ENCODE results near the gene SLC25A11. TPM values are rescaled to one million over a fixed set of nuclear protein-coding genes. Genes with fewer than 3 reads are reported as not detected.

Gene SLC25A11
- polyA plus RNA-seq, 1 experiment = 44.7 TPM

- no peak for DNase-seq (ENCODE audit: low read depth, low spot score)
- no peak overlapping the region for H3K27ac ChIP-seq (ENCODE audit: low read depth, low read length)
- POLR2A ChIA-PET = no interaction called here
- CTCF ChIA-PET = no interaction called here
- TF ChIP-seq, protein P1, sequence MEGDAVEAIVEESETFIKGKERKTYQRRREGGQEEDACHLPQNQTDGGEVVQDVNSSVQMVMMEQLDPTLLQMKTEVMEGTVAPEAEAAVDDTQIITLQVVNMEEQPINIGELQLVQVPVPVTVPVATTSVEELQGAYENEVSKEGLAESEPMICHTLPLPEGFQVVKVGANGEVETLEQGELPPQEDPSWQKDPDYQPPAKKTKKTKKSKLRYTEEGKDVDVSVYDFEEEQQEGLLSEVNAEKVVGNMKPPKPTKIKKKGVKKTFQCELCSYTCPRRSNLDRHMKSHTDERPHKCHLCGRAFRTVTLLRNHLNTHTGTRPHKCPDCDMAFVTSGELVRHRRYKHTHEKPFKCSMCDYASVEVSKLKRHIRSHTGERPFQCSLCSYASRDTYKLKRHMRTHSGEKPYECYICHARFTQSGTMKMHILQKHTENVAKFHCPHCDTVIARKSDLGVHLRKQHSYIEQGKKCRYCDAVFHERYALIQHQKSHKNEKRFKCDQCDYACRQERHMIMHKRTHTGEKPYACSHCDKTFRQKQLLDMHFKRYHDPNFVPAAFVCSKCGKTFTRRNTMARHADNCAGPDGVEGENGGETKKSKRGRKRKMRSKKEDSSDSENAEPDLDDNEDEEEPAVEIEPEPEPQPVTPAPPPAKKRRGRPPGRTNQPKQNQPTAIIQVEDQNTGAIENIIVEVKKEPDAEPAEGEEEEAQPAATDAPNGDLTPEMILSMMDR (IDR thresholded peaks at IDR 0.05; ENCODE audit: low read depth, low read length) = no peak
- no peaks in the 10 kb centered on the region for H3K27me3 ChIP-seq (ENCODE audit: control insufficient read depth, insufficient read depth, low read length)
- H3K4me3 ChIP-seq (ENCODE audit: low read depth, low read length) = no peak overlapping the region
- H3K9me3 ChIP-seq (ENCODE audit: control insufficient read depth, insufficient read depth, low read length) = no peaks in the 10 kb centered on the region
Observed at GRCh38 chr17:4982305-4982704, 42.5 kb upstream of the SLC25A11 start.

DNA sequence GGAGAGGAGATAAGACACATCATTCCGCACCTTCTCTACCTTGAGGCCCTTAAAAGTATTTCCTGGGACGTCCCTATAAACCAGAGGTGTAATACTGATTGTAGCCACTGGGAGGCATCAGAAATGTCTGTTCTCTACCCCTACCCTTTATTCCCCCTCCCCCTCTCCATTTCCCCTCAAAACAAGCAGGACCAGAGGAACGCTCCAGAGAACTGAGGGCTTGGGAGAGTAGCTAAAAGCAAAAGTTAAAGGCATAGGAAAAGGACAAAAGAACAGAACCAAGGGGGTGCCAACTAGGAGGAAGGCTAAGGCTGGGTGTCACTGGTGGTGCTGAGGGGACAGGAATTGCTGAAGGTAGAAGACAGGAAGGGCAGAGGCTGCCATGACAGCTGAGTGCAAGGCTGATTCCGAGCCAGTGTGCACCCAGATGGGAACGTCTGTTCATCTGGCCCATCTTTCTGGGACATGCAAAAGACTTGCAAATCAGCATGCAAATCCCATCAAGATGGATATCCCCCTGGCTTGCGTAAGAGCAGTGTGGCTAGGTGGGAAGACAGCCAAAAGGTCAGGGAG is 40.9 kb upstream of the SLC25A11 start:
- ChIA-PET CTCF (interaction anchor here (0.6 to 3.5 kb wide), 13 partner anchors 9 to 81 kb away, joined by 3 to 46 read pairs (median 4); partner anchors contain the start of gene SLC52A1), POLR2A (no interaction called here)
- H3K9me3 ChIP-seq (ENCODE audit: control insufficient read depth, insufficient read depth, low read length) = no peaks in the 10 kb centered on the region
- H3K27ac ChIP-seq (ENCODE audit: low read depth, low read length) = no peak overlapping the region
- no peak overlapping the region for H3K4me3 ChIP-seq (ENCODE audit: low read depth, low read length)
- no peak for DNase-seq (ENCODE audit: low read depth, low spot score)
- TF ChIP-seq, protein P1 (IDR thresholded peaks at IDR 0.05; ENCODE audit: low read depth, low read length) = peak; percentile 71
- H3K27me3 ChIP-seq (ENCODE audit: control insufficient read depth, insufficient read depth, low read length) = no peaks in the 10 kb centered on the region

- H3K27ac ChIP-seq (ENCODE audit: low read depth, low read length) = no peak overlapping the region
- CTCF ChIA-PET = interaction anchor here (0.9 to 3.5 kb wide), 4 partner anchors 8 to 83 kb away, joined by 3 to 46 read pairs (median 4); no protein-coding TSS in a partner anchor
- H3K27me3 ChIP-seq (ENCODE audit: control insufficient read depth, insufficient read depth, low read length) = no peaks in the 10 kb centered on the region
- H3K4me3 ChIP-seq (ENCODE audit: low read depth, low read length) = no peak overlapping the region
- H3K9me3 ChIP-seq (ENCODE audit: control insufficient read depth, insufficient read depth, low read length) = no peaks in the 10 kb centered on the region
- POLR2A ChIA-PET = interaction anchor here (1.0 kb wide), 1 partner anchor 11 kb away, joined by 3 read pairs; the partner anchor contains the start of gene SPAG7
- no peak for DNase-seq (ENCODE audit: low read depth, low spot score)
- TF ChIP-seq, protein P1 (IDR thresholded peaks at IDR 0.05; ENCODE audit: low read depth, low read length) = no peak
Observed at GRCh38 chr17:4978726-4979125, 38.9 kb upstream of the SLC25A11 start.

DNA sequence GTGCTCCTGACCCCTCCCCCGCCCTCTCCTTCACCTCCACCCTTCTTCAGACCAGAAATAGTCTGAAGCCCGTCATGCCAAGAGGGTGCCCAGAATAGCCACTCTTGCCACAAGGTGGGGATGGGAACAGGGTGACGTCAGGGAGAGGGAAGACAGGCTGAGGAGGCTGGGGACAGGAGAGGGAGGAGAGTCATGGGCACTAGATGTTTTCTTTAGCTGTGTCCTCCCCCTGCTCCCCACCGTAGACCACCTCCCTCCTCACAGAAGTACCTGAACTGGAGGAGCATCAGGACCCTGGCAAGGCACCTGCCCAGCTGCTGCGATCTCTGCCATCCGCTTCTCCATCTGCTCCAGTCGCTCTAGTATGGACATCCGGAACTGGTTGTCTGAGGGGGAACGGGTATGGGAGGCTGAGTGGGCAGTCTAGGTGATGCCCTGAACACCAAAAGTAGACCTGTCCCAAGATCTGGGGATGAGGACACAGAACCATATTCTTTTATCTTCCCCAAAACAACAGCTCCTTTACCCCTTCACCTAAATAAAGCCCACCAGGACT is 34.3 kb upstream of the SLC25A11 start:
- TF ChIP-seq, protein P1 (IDR thresholded peaks at IDR 0.05; ENCODE audit: low read depth, low read length) = no peak
- no peak for DNase-seq (ENCODE audit: low read depth, low spot score)
- ChIA-PET POLR2A (interaction anchor here (0.5 to 1.3 kb wide), 3 partner anchors 14 to 276 kb away, joined by 3 to 4 read pairs (median 3); partner anchors contain the start of gene CAMTA2), CTCF (interaction anchor here (1.0 to 1.6 kb wide), 2 partner anchors 14 to 65 kb away, joined by 3 to 5 read pairs; partner anchors contain the start of gene CAMTA2)
- Histone ChIP-seq H3K27me3 (ENCODE audit: control insufficient read depth, insufficient read depth, low read length) (no peaks in the 10 kb centered on the region), H3K4me3 (ENCODE audit: low read depth, low read length) (no peak overlapping the region), H3K27ac (ENCODE audit: low read depth, low read length) (no peak overlapping the region), H3K9me3 (ENCODE audit: control insufficient read depth, insufficient read depth, low read length) (no peaks in the 10 kb centered on the region)
